Cardiac muscle cell (in vitro differentiated cells and primary cell): ENCODE data around the gene CACNA2D2. TPM values are rescaled to one million over a fixed set of nuclear protein-coding genes. Genes with fewer than 3 reads are reported as not detected.

Source experiments
- DNase-seq, 2 donors: peaks; one replicate each; pipeline versions ENCODE4 v3.0.0 to v3.0.0-alpha.2; 2010 to 2017; ENCODE audit warnings: low read depth in 1 of 2, low spot score in 1 of 2
- H3K27ac ChIP-seq: fragments of 200-600 bp; sonication (generic); 2 replicates; pipeline ENCODE4 v1.5.1; 2016
- H3K27me3 ChIP-seq: fragments of 200-600 bp; sonication (generic); 2 replicates; pipeline ENCODE4 v1.6.0; 2016; ENCODE audit warnings: control low read depth
- H3K36me3 ChIP-seq: fragments of 200-600 bp; sonication (generic); 2 replicates; pipeline ENCODE4 v1.5.1; 2016; ENCODE audit warnings: control low read depth
- H3K4me1 ChIP-seq: fragments of 200-600 bp; sonication (generic); 2 replicates; pipeline ENCODE4 v1.8.1; 2017; ENCODE audit warnings: low read depth, mild to moderate bottlenecking, mixed run types
- H3K4me3 ChIP-seq: fragments of 200-600 bp; sonication (generic); 2 replicates; pipeline ENCODE4 v1.5.1; 2016; ENCODE audit warnings: mild to moderate bottlenecking
- H3K9me3 ChIP-seq: fragments of 200-600 bp; sonication (generic); 2 replicates; pipeline ENCODE4 v1.5.1; 2017; ENCODE audit warnings: low read depth, mild to moderate bottlenecking, control low read depth
- polyA plus RNA-seq: library from polyadenylated mRNA; unstranded; fragments of >200 nt; fragmentation: Nextera tagmentation; extraction: Ambion mirVana; gene quantifications from 2 replicates; pipeline ENCODE4 v1.2.1, GENCODE V29; 2016
- total RNA-seq: library from RNA; depleted of rRNA; stranded (reverse); fragments of >200 nt; gene quantifications from 2 replicates; pipeline ENCODE4 v1.2.3, GENCODE V29; 2016
- TF ChIP-seq, protein P1 (sequence below): IDR thresholded peaks from 2 replicates; pipeline ENCODE4 v1.5.1; 2012; ENCODE audit warnings: low read depth, mild to moderate bottlenecking, low read length

The CACNA2D2 gene
- total and polyA plus RNA-seq, 2 experiments from 2014 or later, result 5.4 to 8.7 TPM

- Histone ChIP-seq H3K27ac (no peak overlapping the region), H3K4me3 (no peak overlapping the region), H3K36me3 (peaks cover 24% of the 10 kb centered on the region), H3K9me3 (no peaks in the 10 kb centered on the region), H3K4me1 (peaks cover 21% of the 10 kb centered on the region), H3K27me3 (no peaks in the 10 kb centered on the region)
- TF ChIP-seq, protein P1, sequence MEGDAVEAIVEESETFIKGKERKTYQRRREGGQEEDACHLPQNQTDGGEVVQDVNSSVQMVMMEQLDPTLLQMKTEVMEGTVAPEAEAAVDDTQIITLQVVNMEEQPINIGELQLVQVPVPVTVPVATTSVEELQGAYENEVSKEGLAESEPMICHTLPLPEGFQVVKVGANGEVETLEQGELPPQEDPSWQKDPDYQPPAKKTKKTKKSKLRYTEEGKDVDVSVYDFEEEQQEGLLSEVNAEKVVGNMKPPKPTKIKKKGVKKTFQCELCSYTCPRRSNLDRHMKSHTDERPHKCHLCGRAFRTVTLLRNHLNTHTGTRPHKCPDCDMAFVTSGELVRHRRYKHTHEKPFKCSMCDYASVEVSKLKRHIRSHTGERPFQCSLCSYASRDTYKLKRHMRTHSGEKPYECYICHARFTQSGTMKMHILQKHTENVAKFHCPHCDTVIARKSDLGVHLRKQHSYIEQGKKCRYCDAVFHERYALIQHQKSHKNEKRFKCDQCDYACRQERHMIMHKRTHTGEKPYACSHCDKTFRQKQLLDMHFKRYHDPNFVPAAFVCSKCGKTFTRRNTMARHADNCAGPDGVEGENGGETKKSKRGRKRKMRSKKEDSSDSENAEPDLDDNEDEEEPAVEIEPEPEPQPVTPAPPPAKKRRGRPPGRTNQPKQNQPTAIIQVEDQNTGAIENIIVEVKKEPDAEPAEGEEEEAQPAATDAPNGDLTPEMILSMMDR, result no peak
- no peak for DNase-seq
These were observed 184.8 kb downstream of the CACNA2D2 start for GRCh38 chr3:50318615-50319014.

GRCh38 chr3:50318163-50318562, 185.3 kb downstream of the CACNA2D2 start:
- peaks cover 21% of the 10 kb centered on the region for H3K4me1 ChIP-seq
- H3K4me3 ChIP-seq, result no peak overlapping the region
- peaks cover 24% of the 10 kb centered on the region for H3K36me3 ChIP-seq
- no peaks in the 10 kb centered on the region for H3K9me3 ChIP-seq
- H3K27ac ChIP-seq, result no peak overlapping the region
- no peaks in the 10 kb centered on the region for H3K27me3 ChIP-seq
- no peak for DNase-seq
- TF ChIP-seq, protein P1, result no peak

GRCh38 chr3:50317300-50317699, 186.1 kb downstream of the CACNA2D2 start:
- no peaks in the 10 kb centered on the region for H3K9me3 ChIP-seq
- peaks cover 15% of the 10 kb centered on the region for H3K4me1 ChIP-seq
- TF ChIP-seq, protein P1, result no peak
- H3K27ac ChIP-seq, result no peak overlapping the region
- DNase-seq, result no peak
- no peak overlapping the region for H3K4me3 ChIP-seq
- H3K27me3 ChIP-seq, result no peaks in the 10 kb centered on the region
- H3K36me3 ChIP-seq, result peaks cover 24% of the 10 kb centered on the region

DNA sequence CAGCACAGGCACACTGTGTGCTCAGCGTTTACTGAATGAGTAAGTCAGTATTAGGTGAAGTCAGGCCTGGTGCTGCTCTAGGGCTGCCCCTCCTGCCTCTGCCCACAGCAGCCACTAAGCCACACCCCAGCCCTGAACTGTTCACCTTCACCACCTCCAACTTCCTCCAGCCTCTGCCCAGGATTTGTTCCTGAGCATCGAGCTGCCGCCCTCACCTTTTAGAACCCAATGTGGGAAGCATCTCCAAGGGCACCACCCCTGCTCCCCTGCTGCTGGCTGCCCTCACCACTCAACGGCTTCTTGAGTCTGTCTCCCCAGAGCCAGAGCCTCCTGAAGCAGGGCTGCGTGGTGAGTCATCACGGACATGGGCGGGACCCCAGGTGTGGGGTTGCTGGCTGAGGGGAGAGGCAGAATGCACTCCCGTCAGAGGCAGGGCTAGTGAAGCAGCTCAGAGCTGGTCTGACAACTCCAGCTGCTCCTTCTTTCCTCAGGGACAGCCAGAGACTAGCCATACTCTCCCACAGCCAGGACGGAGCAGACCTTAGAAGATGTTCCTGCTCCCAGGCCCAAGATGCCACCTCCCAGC, 186.7 kb downstream of the CACNA2D2 start:
- no peak overlapping the region for H3K4me3 ChIP-seq
- H3K27ac ChIP-seq, result no peak overlapping the region
- no peaks in the 10 kb centered on the region for H3K27me3 ChIP-seq
- peaks cover 24% of the 10 kb centered on the region for H3K36me3 ChIP-seq
- peaks cover 10% of the 10 kb centered on the region for H3K4me1 ChIP-seq
- DNase-seq, result no peak
- no peaks in the 10 kb centered on the region for H3K9me3 ChIP-seq
- TF ChIP-seq, protein P1, result no peak

- TF ChIP-seq, protein P1, result no peak
These were observed 188.6 kb downstream of the CACNA2D2 start for GRCh38 chr3:50314816-50315215.

More at GRCh38 chr3:50314816-50315215, 188.6 kb downstream of the CACNA2D2 start:
- H3K27me3 ChIP-seq, result no peaks in the 10 kb centered on the region
- no peak overlapping the region for H3K27ac ChIP-seq
- no peak overlapping the region for H3K4me3 ChIP-seq
- peaks cover 24% of the 10 kb centered on the region for H3K36me3 ChIP-seq
- no peak for DNase-seq
- H3K4me1 ChIP-seq, result peaks cover 4% of the 10 kb centered on the region
- no peaks in the 10 kb centered on the region for H3K9me3 ChIP-seq
